Activated T-cell treated with anti-CD3 and anti-CD28 coated beads, Interleukin-2, amount 50 U/mL, for 4 hours (primary cell): ENCODE results near the gene CARMIL3. TPM values are rescaled to one million over a fixed set of nuclear protein-coding genes. Genes with fewer than 3 reads are reported as not detected.
"Not testable (repeated sequence)": the region's sequence is repeated elsewhere in the genome, so short reads cannot be mapped to it uniquely, and the experiment has no call there.

ENCODE experiments used
- ATAC-seq, 2 donors: fragments of 200-7000 bp; cut with Tn5 transposase; one replicate each; pipeline ENCODE4 v1.10.0; 2021
- DNase-seq: peaks from one replicate; pipeline ENCODE4 v3.0.0-alpha.2; 2020
- H3K27me3 Mint-ChIP-seq: one replicate; pipeline ENCODE4 v1.8.0; 2021; ENCODE audit warnings: low read depth, mixed read lengths
- H3K36me3 Mint-ChIP-seq: one replicate; pipeline ENCODE4 v1.8.0; 2022; ENCODE audit warnings: mixed read lengths; ENCODE audit not compliant: insufficient read depth
- H3K4me1 Mint-ChIP-seq: one replicate; pipeline ENCODE4 v1.8.0; 2021; ENCODE audit warnings: low read depth, mixed read lengths
- H3K4me3 Mint-ChIP-seq: one replicate; pipeline ENCODE4 v1.8.0; 2021; ENCODE audit warnings: mild to moderate bottlenecking, moderate library complexity, mixed read lengths
- H3K9me3 Mint-ChIP-seq: one replicate; pipeline ENCODE4 v1.8.0; 2021; ENCODE audit warnings: mixed read lengths
- total RNA-seq, 3 donors: library from RNA; stranded (reverse); gene quantifications; one replicate each; pipeline ENCODE4 v1.2.1, GENCODE V29; 2021

CARMIL3 gene
- total RNA-seq, 3 donors from 2014 or later = 1.3 to 1.8 (median 1.3) TPM

DNA sequence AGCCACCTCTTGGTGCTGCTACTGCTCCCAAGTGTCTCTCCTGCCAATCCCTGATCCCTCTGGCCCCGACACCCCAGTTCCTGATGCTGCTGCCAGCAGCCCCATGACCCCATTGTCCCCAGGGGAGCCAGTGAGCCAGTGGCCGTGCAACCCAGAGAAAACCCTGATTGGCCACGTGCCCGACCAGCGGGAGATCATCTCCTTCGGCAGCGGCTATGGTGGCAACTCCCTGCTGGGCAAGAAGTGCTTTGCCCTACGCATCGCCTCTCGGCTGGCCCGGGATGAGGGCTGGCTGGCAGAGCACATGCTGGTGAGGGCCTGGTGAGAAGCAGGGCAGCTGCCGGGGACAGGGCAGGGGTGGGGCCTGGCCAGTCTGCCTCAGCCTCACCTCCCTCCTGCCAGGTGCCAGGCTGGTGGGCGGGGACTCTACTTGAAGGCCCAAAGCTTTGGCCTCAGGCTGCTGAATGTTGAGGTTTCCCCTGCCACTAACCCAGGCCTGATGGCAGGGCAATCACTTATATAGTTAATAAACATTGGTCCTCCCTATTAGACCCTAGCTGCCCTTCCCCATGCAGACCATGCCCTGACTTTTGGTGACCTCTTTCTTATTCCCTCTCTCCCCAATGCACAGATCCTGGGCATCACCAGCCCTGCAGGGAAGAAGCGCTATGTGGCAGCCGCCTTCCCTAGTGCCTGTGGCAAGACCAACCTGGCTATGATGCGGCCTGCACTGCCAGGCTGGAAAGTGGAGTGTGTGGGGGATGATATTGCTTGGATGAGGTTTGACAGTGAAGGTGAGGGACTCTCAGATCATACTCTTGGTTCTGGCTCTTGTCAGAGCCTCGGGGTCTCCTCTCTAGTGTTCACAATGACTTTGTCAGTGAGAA is 47.4 kb downstream of the CARMIL3 start:
- DNase-seq (no peak), ATAC-seq (no peak)
- Mint-ChIP-seq H3K9me3 (no peaks in the 10 kb centered on the region), H3K4me3 (no peak overlapping the region), H3K27me3 (no peaks in the 10 kb centered on the region), H3K36me3 (peaks cover 39% of the 10 kb centered on the region), H3K4me1 (peaks cover 15% of the 10 kb centered on the region)

GRCh38 chr14:24100197-24100981 is 48.6 kb downstream of the CARMIL3 start:
- no peak for ATAC-seq
- Mint-ChIP-seq H3K4me1 (peaks cover 12% of the 10 kb centered on the region), H3K4me3 (no peak overlapping the region), H3K36me3 (peaks cover 44% of the 10 kb centered on the region), H3K9me3 (no peaks in the 10 kb centered on the region), H3K27me3 (no peaks in the 10 kb centered on the region)
- DNase-seq = no peak

- Mint-ChIP-seq H3K4me1 (peaks cover 7% of the 10 kb centered on the region), H3K4me3 (no peak overlapping the region), H3K36me3 (peaks cover 41% of the 10 kb centered on the region), H3K9me3 (no peaks in the 10 kb centered on the region), H3K27me3 (no peaks in the 10 kb centered on the region)
- DNase-seq = no peak
- no peak for ATAC-seq
Measured at GRCh38 chr14:24100982-24101494, 49.2 kb downstream of the CARMIL3 start.

GRCh38 chr14:24102357-24103048 is 50.7 kb downstream of the CARMIL3 start:
- DNase-seq (no peak), ATAC-seq (no peak)
- Mint-ChIP-seq H3K9me3 (no peaks in the 10 kb centered on the region), H3K4me1 (peaks cover under 1% of the 10 kb centered on the region), H3K4me3 (no peak overlapping the region), H3K36me3 (peaks cover 34% of the 10 kb centered on the region), H3K27me3 (no peaks in the 10 kb centered on the region)

DNA sequence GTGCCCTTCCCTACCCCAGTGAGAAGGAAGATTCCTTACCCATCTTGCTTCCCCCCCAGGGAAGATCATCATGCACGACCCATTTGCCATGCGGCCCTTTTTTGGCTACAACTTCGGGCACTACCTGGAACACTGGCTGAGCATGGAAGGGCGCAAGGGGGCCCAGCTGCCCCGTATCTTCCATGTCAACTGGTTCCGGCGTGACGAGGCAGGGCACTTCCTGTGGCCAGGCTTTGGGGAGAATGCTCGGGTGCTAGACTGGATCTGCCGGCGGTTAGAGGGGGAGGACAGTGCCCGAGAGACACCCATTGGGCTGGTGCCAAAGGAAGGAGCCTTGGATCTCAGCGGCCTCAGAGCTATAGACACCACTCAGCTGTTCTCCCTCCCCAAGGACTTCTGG is 51.6 kb downstream of the CARMIL3 start:
- peaks cover 4% of the 10 kb centered on the region for H3K4me1 Mint-ChIP-seq
- DNase-seq = no peak
- H3K4me3 Mint-ChIP-seq = no peak overlapping the region
- no peaks in the 10 kb centered on the region for H3K27me3 Mint-ChIP-seq
- no peak for ATAC-seq
- H3K9me3 Mint-ChIP-seq = no peaks in the 10 kb centered on the region
- peaks cover 34% of the 10 kb centered on the region for H3K36me3 Mint-ChIP-seq

GRCh38 chr14:24105609-24106239 is 53.9 kb downstream of the CARMIL3 start:
- not testable (repeated sequence) for H3K27me3 Mint-ChIP-seq, ATAC-seq, H3K9me3 Mint-ChIP-seq, DNase-seq, H3K4me3 Mint-ChIP-seq
- Mint-ChIP-seq H3K4me1 (peaks cover 17% of the 10 kb centered on the region), H3K36me3 (peaks cover 28% of the 10 kb centered on the region)

- H3K4me3 Mint-ChIP-seq = no peak overlapping the region
- peaks cover 25% of the 10 kb centered on the region for H3K36me3 Mint-ChIP-seq
Measured at GRCh38 chr14:24106672-24107271, 55.0 kb downstream of the CARMIL3 start.

DNA sequence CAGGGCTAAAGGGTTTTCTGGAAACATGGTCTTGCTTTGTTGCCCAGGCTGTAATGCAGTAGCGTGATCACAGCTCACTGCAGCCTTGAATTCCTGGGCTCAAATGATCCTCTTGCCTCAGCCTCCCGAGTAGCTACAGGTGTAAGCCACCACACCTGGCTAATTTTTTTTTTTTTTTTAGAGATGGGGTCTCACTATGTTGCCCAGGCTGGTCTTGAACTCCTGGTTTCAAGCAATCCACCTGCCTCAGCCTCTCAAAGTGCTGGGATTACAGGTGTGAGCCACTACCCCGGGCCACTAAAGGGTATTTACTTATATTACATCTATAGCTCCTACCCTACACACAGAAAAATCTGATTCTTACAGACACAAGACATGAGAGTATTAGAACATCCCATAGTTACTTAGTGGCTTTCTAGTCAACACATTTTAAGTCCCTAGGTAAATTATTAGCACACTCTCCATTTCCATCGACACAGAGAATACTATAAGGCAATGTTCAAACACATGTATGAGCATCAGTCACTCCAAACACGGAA is 56.6 kb downstream of the CARMIL3 start:
- peak overlapping the region; percentile 52 for H3K4me3 Mint-ChIP-seq
- H3K4me1 Mint-ChIP-seq = peaks cover 17% of the 10 kb centered on the region

More at GRCh38 chr14:24106672-24107271, 55.0 kb downstream of the CARMIL3 start:
- Mint-ChIP-seq H3K4me1 (peaks cover 17% of the 10 kb centered on the region), H3K27me3 (no peaks in the 10 kb centered on the region), H3K9me3 (no peaks in the 10 kb centered on the region)
- DNase-seq (no peak), ATAC-seq (no peak)

DNA sequence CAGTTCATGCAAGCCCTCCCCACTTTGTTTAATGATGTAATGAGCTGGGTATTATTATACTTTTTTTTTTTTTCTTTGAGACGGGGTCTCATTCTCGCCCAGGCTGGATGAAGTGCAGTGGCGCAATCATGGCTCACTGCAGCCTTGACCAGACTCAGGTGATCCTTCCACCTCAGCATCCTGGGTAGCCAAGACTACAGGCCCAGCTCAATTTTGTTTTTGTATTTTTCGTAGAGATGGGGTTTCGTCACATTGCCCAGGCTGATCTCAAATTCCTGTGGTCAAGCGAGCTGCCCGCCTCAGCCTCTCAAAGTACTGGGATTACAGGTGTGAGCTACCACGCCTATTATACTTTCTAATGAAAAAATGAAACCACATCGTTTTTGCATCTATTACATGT is 58.3 kb downstream of the CARMIL3 start:
- H3K4me3 Mint-ChIP-seq = no peak overlapping the region
- H3K9me3 Mint-ChIP-seq = no peaks in the 10 kb centered on the region
- ATAC-seq = no peak
- no peaks in the 10 kb centered on the region for H3K27me3 Mint-ChIP-seq
- H3K36me3 Mint-ChIP-seq = no peaks in the 10 kb centered on the region
- no peak for DNase-seq
- H3K4me1 Mint-ChIP-seq = peaks cover 18% of the 10 kb centered on the region

More for the DNA sequence above, 56.6 kb downstream of the CARMIL3 start:
- peaks cover 12% of the 10 kb centered on the region for H3K36me3 Mint-ChIP-seq
- DNase-seq (no peak), ATAC-seq (no peak)
- H3K27me3 Mint-ChIP-seq = no peaks in the 10 kb centered on the region
- no peaks in the 10 kb centered on the region for H3K9me3 Mint-ChIP-seq

DNA sequence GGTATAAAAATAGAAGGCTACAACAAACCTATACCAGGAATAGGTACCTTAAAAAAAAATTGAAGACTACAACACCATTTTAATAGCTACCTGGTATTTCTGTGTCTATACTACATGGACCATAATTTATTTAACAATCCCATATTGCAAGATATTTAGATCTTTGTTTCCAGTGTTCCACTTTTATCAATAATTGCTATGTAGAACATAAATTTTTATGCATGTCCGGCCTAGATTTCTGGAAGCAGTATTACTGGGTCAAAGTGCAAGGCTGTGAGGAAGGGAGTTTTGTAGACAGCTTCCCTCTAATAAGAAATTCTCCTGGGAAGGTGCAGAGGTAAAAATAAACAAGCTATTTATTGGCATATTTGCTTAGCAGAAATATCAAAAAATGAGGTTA is 58.7 kb downstream of the CARMIL3 start:
- DNase-seq (no peak), ATAC-seq (no peak)
- Mint-ChIP-seq H3K27me3 (no peaks in the 10 kb centered on the region), H3K9me3 (no peaks in the 10 kb centered on the region), H3K4me3 (no peak overlapping the region), H3K36me3 (no peaks in the 10 kb centered on the region), H3K4me1 (peaks cover 23% of the 10 kb centered on the region)

- peak overlapping the region; percentile 93 for H3K4me3 Mint-ChIP-seq
- peaks cover 17% of the 10 kb centered on the region for H3K36me3 Mint-ChIP-seq
- H3K4me1 Mint-ChIP-seq = peaks cover 36% of the 10 kb centered on the region
- no peak for DNase-seq
- no peaks in the 10 kb centered on the region for H3K9me3 Mint-ChIP-seq
- no peak for ATAC-seq
- no peaks in the 10 kb centered on the region for H3K27me3 Mint-ChIP-seq
Measured at GRCh38 chr14:24113379-24113800, 61.6 kb downstream of the CARMIL3 start.

GRCh38 chr14:24113801-24114531 is 62.2 kb downstream of the CARMIL3 start:
- Mint-ChIP-seq H3K4me1 (peaks cover 33% of the 10 kb centered on the region), H3K36me3 (peaks cover 22% of the 10 kb centered on the region), H3K4me3 (peak overlapping the region; percentile 93), H3K9me3 (no peaks in the 10 kb centered on the region), H3K27me3 (no peaks in the 10 kb centered on the region)
- peak; percentile 58 for DNase-seq
- ATAC-seq = peak; percentile 27 to 33
